Measurements from ENCODE around the gene RAD51B.

Gene RAD51B

DNA sequence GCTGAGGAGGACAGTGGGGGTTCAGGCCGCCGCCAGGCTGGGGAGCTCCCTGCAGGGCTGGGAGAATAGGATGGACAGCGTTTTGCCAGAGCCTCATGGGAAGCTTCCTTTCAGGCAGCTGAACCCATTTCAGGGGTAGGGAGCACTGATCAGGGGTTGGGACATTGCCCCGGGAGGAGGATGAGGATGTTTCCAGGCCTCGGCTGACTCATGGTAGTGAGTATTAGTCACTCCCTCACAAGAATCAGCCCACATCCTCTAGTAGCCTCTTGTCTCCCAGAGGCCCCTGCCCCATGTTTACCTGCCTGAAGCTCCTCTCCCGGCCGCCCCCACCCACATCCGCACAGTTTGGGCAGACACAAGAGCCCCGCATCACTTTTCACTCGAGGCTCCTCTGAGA is 883.5 kb downstream of the RAD51B start:
- Histone ChIP-seq H3K9me3 (ENCODE audit: control insufficient read depth, low read depth, low read length) (no peaks in the 10 kb centered on the region), H3K36me3 (ENCODE audit: control insufficient read depth, low read depth, low read length) (no peaks in the 10 kb centered on the region), H3K27ac (ENCODE audit: low read length) (no peak overlapping the region), H3K9ac (ENCODE audit: low read length) (no peak overlapping the region), H3K4me1 (ENCODE audit: control insufficient read depth, low read depth, low read length) (no peaks in the 10 kb centered on the region), H3K27me3 (ENCODE audit: control insufficient read depth, insufficient read depth, low read length) (no peaks in the 10 kb centered on the region), H3K4me3 (ENCODE audit: low read length) (no peak overlapping the region)

DNA sequence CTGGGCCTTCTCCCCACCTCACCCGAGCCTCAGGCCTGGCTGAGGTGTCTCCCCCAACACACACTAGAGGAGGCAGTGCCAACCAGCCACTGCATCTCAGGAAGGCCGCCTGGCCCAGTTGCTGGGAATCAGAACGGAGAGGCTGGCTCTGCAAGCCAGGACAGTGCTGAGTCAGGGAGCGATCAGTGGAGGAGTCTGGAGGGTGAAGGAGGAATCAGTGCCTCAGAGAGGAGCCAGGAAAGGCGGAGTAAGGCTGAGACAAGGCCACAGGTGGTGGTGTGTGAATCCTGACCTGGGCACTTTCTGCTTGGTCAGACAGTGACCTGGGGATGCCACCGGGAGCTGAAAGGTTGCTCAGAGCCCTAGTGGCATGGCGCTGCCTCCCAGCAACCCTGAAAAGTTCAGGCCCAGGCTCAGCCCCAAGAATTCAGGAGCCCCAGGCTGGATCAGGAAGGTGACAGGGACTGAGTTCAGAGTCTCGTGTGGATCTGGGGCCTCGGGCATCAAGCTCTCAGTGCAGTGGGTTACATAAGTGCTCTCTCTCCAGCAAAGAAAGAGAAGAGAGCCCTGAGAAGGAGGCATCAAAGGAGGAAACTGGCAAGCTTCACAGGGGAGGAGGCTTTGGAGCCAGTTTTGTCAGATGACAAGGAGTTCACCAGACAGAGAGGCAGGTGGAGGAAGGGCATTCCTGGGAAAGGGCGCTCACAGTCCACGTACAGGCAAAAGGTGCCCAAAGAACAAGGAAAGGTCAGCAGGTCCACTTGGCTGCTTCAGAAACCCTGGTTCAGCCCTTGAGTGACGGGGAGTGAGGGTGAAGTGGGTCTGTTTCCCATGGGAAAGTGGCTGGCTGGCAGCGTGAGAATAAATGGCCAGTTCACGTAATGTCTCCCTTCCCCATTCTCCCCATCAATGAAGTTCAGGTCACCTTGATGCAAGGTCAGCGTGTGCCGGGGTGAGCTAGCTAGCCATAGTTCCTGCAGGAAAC is 885.4 kb downstream of the RAD51B start:
- Histone ChIP-seq H3K4me3 (ENCODE audit: low read length) (no peak overlapping the region), H3K27ac (ENCODE audit: low read length) (no peak overlapping the region), H3K9me3 (ENCODE audit: control insufficient read depth, low read depth, low read length) (no peaks in the 10 kb centered on the region), H3K4me1 (ENCODE audit: control insufficient read depth, low read depth, low read length) (no peaks in the 10 kb centered on the region), H3K36me3 (ENCODE audit: control insufficient read depth, low read depth, low read length) (no peaks in the 10 kb centered on the region), H3K9ac (ENCODE audit: low read length) (no peak overlapping the region), H3K27me3 (ENCODE audit: control insufficient read depth, insufficient read depth, low read length) (no peaks in the 10 kb centered on the region)

DNA sequence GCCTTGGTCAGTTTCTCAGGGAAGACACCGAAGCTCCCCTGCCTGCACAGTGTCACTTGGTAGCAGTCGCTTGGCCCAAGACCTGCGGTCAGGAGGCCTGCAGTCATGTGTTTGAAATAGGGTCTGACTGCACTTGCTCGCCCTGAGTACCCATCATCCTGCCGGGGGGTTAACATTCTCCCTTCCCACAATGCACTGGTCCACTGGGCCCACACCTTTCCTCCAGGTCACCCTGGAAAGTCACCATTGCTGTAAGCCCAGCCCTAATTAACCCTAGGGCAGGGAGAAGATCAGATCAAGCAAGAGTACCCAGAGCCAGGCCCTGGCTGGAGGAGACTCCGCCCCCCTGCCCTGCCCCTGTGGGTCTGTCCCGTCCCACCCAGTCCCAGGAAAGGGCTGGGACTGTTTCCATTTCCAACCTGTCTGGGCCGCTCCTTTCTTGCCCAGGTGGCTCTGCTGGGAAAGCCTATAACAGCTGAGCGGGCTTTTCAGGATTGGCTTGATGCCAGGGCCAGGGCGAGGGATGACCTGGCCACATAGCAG is 886.2 kb downstream of the RAD51B start:
- no peak overlapping the region for H3K4me3 ChIP-seq (ENCODE audit: low read length)

DNA sequence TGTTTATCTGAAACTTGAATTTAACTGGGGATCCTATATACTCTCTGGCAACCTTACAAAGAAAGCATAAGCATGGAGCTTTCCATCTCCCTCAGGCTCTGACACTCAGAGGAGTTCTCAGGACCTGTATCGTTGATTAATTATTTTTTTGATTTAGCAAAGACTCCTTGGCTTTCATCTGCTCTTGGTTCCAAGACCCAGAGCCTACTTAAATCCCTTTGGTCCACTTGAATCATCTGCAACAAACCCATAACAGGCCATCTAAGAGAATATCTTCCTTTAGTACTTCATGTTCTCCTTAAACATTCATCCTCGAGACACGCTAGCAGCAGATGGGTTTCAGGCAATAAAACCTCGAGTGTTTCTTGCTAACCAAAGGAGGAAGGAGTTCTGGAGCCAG is 887.9 kb downstream of the RAD51B start:
- Histone ChIP-seq H3K36me3 (ENCODE audit: control insufficient read depth, low read depth, low read length) (no peaks in the 10 kb centered on the region), H3K9ac (ENCODE audit: low read length) (no peak overlapping the region), H3K27me3 (ENCODE audit: control insufficient read depth, insufficient read depth, low read length) (no peaks in the 10 kb centered on the region), H3K4me3 (ENCODE audit: low read length) (no peak overlapping the region), H3K4me1 (ENCODE audit: control insufficient read depth, low read depth, low read length) (no peaks in the 10 kb centered on the region), H3K9me3 (ENCODE audit: control insufficient read depth, low read depth, low read length) (no peaks in the 10 kb centered on the region), H3K27ac (ENCODE audit: low read length) (no peak overlapping the region)

More for the DNA sequence above, 886.2 kb downstream of the RAD51B start:
- no peaks in the 10 kb centered on the region for H3K9me3 ChIP-seq (ENCODE audit: control insufficient read depth, low read depth, low read length)
- no peaks in the 10 kb centered on the region for H3K4me1 ChIP-seq (ENCODE audit: control insufficient read depth, low read depth, low read length)
- H3K36me3 ChIP-seq (ENCODE audit: control insufficient read depth, low read depth, low read length), result no peaks in the 10 kb centered on the region
- no peak overlapping the region for H3K27ac ChIP-seq (ENCODE audit: low read length)
- no peak overlapping the region for H3K9ac ChIP-seq (ENCODE audit: low read length)
- no peaks in the 10 kb centered on the region for H3K27me3 ChIP-seq (ENCODE audit: control insufficient read depth, insufficient read depth, low read length)

DNA sequence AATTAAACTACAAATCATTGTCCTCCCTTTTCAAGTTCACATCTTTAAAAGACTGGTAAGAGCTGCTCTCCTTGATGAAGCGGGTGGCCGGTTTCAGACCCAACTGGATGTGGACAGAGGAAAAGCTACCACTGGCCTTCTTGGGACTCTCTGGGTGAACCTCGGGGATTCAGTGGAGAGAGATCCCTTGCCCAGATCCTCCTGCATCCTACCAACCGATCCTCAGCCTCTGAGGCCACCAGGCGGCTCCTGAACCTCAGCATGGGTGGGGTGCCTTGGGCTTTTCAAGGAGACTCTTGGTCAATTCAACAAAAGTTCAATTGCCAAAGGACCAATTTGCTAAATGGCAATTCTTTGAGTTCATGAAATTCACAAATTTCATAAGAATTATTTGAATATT is 888.8 kb downstream of the RAD51B start:
- no peaks in the 10 kb centered on the region for H3K36me3 ChIP-seq (ENCODE audit: control insufficient read depth, low read depth, low read length)
- no peaks in the 10 kb centered on the region for H3K9me3 ChIP-seq (ENCODE audit: control insufficient read depth, low read depth, low read length)
- no peak overlapping the region for H3K27ac ChIP-seq (ENCODE audit: low read length)
- no peak overlapping the region for H3K9ac ChIP-seq (ENCODE audit: low read length)
- no peaks in the 10 kb centered on the region for H3K27me3 ChIP-seq (ENCODE audit: control insufficient read depth, insufficient read depth, low read length)
- no peaks in the 10 kb centered on the region for H3K4me1 ChIP-seq (ENCODE audit: control insufficient read depth, low read depth, low read length)
- no peak overlapping the region for H3K4me3 ChIP-seq (ENCODE audit: low read length)

DNA sequence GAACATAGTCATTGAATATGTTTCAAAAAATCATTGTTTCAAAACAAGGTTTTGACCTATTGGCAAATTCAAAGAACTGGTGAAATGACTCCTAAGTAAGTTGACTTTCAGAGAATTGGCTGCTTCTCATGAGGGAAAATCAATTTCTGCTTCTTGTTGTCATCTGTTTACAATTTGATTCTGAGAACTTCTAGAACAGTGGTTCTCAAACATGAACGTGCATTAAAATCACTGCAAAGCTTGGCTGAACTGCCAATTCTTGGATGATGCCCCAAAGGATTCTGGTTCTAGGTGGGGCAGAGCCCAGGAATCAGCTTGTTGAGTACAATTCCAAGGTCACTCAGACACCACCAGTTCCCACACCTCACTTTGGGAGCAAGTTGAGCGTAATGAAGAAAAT is 889.4 kb downstream of the RAD51B start:
- H3K27me3 ChIP-seq (ENCODE audit: control insufficient read depth, insufficient read depth, low read length), result no peaks in the 10 kb centered on the region
- H3K4me1 ChIP-seq (ENCODE audit: control insufficient read depth, low read depth, low read length), result no peaks in the 10 kb centered on the region
- H3K36me3 ChIP-seq (ENCODE audit: control insufficient read depth, low read depth, low read length), result no peaks in the 10 kb centered on the region
- H3K27ac ChIP-seq (ENCODE audit: low read length), result no peak overlapping the region
- no peaks in the 10 kb centered on the region for H3K9me3 ChIP-seq (ENCODE audit: control insufficient read depth, low read depth, low read length)
- no peak overlapping the region for H3K4me3 ChIP-seq (ENCODE audit: low read length)
- no peak overlapping the region for H3K9ac ChIP-seq (ENCODE audit: low read length)

DNA sequence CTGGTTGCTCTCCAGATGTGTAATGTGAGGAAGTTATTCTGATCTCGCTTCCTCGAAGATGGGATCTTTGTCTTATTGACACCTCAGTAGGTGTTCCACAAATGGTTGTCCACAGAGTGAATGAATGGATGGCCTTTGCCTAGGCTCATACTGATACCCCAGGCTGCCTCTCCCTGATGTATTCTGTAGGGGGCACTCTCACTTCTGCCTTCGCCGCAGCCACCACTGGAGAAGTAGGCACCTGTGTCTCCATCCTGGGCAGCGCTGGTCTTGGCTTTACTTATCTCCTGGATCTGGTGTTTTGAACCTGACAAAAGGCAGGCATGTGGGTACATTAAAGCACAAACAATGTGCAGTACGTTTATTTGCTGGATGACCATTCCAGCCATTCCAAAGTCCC is 891.2 kb downstream of the RAD51B start:
- H3K27ac ChIP-seq (ENCODE audit: low read length), result no peak overlapping the region
- no peak overlapping the region for H3K9ac ChIP-seq (ENCODE audit: low read length)
- H3K27me3 ChIP-seq (ENCODE audit: control insufficient read depth, insufficient read depth, low read length), result no peaks in the 10 kb centered on the region
- no peaks in the 10 kb centered on the region for H3K4me1 ChIP-seq (ENCODE audit: control insufficient read depth, low read depth, low read length)
- no peaks in the 10 kb centered on the region for H3K9me3 ChIP-seq (ENCODE audit: control insufficient read depth, low read depth, low read length)
- H3K36me3 ChIP-seq (ENCODE audit: control insufficient read depth, low read depth, low read length), result no peaks in the 10 kb centered on the region
- H3K4me3 ChIP-seq (ENCODE audit: low read length), result no peak overlapping the region

DNA sequence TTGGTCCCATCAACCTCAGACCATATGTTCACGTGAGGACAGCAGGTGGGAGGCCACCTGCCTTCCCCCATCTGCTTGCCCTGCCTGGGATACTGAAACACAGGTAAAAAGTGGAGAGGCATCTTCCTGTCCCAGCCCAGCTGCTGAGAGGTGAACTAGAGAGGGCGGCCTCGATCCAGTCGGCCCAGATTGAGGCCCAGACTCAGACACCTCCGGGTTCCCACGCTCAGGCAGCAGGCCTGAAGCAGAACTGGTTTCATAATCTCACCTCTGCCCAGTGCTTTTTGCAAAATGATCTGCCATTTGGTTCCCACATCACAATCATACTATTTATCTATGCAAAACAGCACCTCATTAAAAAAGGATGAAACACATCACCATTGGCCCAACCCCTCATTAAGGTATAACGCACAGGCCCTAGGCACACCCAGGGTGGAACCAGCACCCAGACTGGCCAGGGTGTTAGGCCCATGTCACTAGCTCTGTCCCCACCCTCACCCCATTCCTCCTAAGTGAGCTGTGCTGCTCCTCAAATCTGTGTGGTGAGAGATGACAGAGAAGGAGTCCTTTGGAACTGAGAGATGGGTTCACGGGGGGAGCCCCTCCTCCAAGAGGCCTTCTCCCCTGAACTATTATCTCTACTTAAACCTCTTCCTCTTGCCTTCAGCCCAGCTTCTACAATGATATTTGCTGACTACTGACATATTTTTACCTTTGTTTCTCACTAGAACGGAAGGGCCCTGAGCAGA is 892.2 kb downstream of the RAD51B start:
- Histone ChIP-seq H3K4me1 (ENCODE audit: control insufficient read depth, low read depth, low read length) (no peaks in the 10 kb centered on the region), H3K4me3 (ENCODE audit: low read length) (no peak overlapping the region), H3K9me3 (ENCODE audit: control insufficient read depth, low read depth, low read length) (no peaks in the 10 kb centered on the region), H3K27me3 (ENCODE audit: control insufficient read depth, insufficient read depth, low read length) (no peaks in the 10 kb centered on the region), H3K36me3 (ENCODE audit: control insufficient read depth, low read depth, low read length) (no peaks in the 10 kb centered on the region), H3K27ac (ENCODE audit: low read length) (no peak overlapping the region), H3K9ac (ENCODE audit: low read length) (no peak overlapping the region)

DNA sequence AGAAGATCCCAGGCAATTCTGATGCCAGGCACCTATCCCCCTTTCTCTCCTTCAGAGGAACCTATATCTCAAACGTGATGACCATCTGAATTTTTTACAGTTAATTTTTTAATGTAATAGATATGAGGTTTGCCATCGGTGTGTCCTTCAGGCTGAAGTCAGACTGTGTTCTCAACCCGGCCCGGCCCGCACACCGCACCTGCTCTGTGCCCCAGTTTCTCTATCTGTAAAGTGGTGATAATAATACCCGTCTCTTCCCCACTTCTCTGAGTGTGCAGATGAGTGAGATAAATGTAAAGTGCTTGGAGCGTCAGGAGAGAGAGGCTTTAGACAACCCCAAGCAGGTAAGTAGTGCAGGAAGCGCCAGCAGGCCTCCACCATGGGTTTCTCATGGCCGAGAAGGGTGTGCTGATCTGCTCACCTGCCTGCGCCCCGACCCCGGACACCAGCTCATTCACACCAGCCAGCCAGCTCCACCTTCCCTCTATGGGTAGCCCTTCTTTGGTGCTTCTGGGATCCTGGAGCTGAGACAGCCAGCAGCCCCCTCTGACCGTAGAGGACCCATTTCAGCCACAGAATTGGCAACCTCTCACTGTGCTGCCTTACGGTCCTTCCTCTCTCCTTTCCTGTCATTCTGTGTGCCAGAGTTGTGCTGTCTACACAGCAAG is 893.3 kb downstream of the RAD51B start:
- Histone ChIP-seq H3K4me1 (ENCODE audit: control insufficient read depth, low read depth, low read length) (no peaks in the 10 kb centered on the region), H3K36me3 (ENCODE audit: control insufficient read depth, low read depth, low read length) (no peaks in the 10 kb centered on the region), H3K4me3 (ENCODE audit: low read length) (no peak overlapping the region), H3K27ac (ENCODE audit: low read length) (no peak overlapping the region), H3K27me3 (ENCODE audit: control insufficient read depth, insufficient read depth, low read length) (no peaks in the 10 kb centered on the region), H3K9ac (ENCODE audit: low read length) (no peak overlapping the region), H3K9me3 (ENCODE audit: control insufficient read depth, low read depth, low read length) (no peaks in the 10 kb centered on the region)

DNA sequence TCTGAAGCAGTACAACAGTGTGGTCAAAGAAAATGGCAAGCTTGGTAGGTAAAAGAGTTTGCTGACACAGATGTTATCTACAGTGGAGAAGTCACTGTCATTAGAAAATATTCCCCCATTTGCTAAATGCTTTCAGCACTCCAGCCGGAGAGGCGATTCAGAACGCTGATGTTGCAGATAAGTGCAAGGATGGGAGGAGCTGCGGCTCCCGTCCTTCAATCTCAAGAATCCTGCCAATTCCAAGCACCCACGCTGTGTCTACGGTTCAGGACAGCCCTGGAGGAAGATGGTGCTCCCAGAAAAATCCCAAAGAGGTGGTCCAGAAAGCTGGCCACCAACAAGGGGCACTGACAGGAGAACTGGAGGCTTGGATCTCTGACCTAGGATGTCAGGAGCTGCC is 894.2 kb downstream of the RAD51B start:
- Histone ChIP-seq H3K36me3 (ENCODE audit: control insufficient read depth, low read depth, low read length) (no peaks in the 10 kb centered on the region), H3K9me3 (ENCODE audit: control insufficient read depth, low read depth, low read length) (no peaks in the 10 kb centered on the region), H3K4me1 (ENCODE audit: control insufficient read depth, low read depth, low read length) (no peaks in the 10 kb centered on the region), H3K4me3 (ENCODE audit: low read length) (no peak overlapping the region), H3K9ac (ENCODE audit: low read length) (no peak overlapping the region), H3K27me3 (ENCODE audit: control insufficient read depth, insufficient read depth, low read length) (no peaks in the 10 kb centered on the region), H3K27ac (ENCODE audit: low read length) (no peak overlapping the region)

Data from iPS-18a (cell line).